Cardiac septum (tissue), 1 donor: ENCODE results near the gene RB1. TPM values are rescaled to one million over a fixed set of nuclear protein-coding genes. Genes with fewer than 3 reads are reported as not detected.
"Not testable (repeated sequence)": the region's sequence is repeated elsewhere in the genome, so short reads cannot be mapped to it uniquely, and the experiment has no call there.

Experiments
- DNase-seq: peaks from one replicate; pipeline ENCODE4 v3.0.0-alpha.2; 2020; ENCODE audit warnings: low spot score
- intact Hi-C: fragments of 100-400 bp; cut with DNase I; formaldehyde crosslinking; loops from one replicate; pipeline ENCODE4 v1.14.0; 2022
- total RNA-seq: library from RNA; stranded (reverse); fragmentation: NEBNext Ultra II Directional; extraction: Animal tissue kit (Norgen Biotek cat#: 25700); gene quantifications from one replicate; pipeline ENCODE4 v1.2.1, GENCODE V29; 2021
- donor health status: DM: no; HTN: no; CAD: no.

The RB1 gene
- total RNA-seq, 1 donor from 2014 or later, result 27.6 TPM

DNA sequence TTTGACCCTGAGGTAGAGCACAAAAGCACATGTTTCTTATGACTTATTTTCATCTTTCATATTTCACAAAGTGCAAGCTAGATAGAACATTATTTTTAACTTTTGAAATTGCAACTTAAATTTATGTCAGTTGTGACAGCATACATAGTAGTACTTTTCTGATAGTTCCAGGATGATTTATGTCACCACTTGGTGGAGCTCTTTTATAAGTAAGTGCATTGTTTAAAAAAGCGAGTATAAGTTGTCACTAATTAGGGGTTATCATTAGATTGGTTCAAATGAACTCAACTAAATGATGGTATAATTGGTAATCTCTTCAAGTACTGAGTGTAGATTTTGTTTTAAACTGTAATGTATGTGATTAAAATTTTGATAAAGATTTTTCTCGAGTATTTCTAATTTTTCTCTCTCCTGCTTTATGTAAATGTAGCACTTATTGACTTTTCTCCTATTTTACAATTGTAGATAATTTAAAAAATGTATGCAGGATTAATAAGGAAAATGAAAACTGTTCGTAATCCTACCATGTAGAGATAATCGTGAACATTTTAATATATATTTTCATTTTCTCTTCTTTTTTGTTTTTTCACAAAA lies 31.1 kb downstream of the RB1 start:
- intact Hi-C loops, result loop anchor here (2.0 to 5.0 kb wide), 2 partner anchors 78 to 246 kb away; partner anchors contain the start of gene LPAR6
- DNase-seq, result no peak

- intact Hi-C loops, DNase-seq: not testable (repeated sequence)
Observed at GRCh38 chr13:48339198-48339597, 35.6 kb downstream of the RB1 start.

- intact Hi-C loops, result no loop called here
- no peak for DNase-seq
Observed at GRCh38 chr13:48344264-48344663, 40.7 kb downstream of the RB1 start.

DNA sequence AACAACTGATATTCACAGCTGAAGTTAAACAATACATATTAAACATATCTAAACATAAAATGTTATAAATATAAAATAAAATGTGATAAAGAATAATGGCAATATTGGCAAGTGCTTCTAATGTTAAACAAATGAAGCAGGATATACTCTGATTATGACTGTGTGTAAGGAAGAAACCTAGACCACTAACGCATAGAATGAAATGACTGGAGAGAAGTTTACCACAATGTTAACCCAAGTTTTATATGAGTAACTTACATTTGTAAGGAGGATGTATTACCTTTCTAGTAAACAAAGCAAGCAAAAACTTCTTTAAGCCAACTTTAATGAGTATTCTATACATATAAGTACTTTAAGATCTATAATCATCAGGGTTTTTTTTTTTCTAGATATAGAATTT lies 43.0 kb downstream of the RB1 start:
- intact Hi-C loops, result no loop called here
- DNase-seq, result no peak

- intact Hi-C loops, result no loop called here
- DNase-seq, result no peak
Observed at GRCh38 chr13:48349525-48349924, 46.0 kb downstream of the RB1 start.

GRCh38 chr13:48353590-48353989 lies 50.0 kb downstream of the RB1 start:
- intact Hi-C loops, result no loop called here
- DNase-seq, result no peak

- DNase-seq, intact Hi-C loops: not testable (repeated sequence)
Observed at GRCh38 chr13:48355524-48355923, 52.0 kb downstream of the RB1 start.

DNA sequence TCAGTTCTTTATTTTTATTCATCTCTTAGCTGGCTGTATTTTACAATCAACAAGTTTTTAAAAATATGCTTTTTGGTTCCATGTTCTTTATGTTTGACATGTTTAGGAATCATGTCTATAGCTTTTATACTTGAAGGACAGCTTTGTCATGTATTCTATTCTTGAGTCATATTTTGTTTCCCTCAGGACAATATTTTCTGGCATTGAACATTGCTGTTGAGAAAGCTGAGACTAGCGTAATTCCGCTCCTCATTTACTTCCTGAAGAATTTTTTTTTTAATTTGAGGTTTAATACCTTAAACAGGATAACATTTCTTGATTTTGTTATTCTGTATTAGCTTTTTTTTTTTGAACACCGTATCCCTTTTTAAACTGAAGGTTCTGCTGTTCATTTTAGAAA lies 53.2 kb downstream of the RB1 start:
- no peak for DNase-seq
- intact Hi-C loops, result no loop called here

DNA sequence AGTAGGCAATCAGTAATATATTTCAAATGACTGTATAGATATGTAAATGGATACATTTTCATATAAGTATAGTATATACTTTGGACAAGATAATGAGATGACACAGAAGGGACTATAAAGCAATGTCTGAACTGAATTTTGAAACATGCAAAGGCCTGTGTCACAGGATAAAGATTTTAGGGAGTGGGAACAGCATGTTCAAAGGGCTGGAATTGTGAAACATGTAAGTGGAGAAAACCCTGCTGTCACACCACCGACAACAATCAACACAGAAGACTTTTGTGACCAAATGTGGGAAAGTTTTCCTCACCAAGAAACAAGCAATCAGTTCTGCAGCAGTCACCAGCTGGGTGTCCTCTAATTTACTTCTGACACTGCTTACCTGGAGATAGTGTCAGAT lies 66.4 kb downstream of the RB1 start:
- no peak for DNase-seq
- intact Hi-C loops, result no loop called here

- intact Hi-C loops, result no loop called here
- no peak for DNase-seq
Observed at GRCh38 chr13:48370815-48371214, 67.3 kb downstream of the RB1 start.

DNA sequence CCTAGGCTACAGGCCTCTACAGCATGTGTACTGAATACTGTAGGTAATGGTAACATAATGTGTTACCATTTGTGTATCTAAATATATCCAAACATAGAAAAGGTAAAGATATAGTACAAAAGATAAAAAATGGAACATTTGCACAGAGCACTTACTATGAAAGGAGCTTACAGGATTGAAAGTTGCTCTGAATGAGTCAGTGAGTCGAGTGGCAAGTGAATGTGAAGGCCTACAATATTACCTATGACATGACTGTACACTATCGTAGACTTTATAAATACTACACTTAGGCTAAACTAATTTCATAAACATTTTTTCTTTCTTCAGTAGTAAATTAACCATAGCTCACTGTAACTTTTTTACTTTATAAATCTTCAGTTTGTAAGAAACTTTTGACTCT lies 74.3 kb downstream of the RB1 start:
- no peak for DNase-seq
- intact Hi-C loops, result no loop called here

DNA sequence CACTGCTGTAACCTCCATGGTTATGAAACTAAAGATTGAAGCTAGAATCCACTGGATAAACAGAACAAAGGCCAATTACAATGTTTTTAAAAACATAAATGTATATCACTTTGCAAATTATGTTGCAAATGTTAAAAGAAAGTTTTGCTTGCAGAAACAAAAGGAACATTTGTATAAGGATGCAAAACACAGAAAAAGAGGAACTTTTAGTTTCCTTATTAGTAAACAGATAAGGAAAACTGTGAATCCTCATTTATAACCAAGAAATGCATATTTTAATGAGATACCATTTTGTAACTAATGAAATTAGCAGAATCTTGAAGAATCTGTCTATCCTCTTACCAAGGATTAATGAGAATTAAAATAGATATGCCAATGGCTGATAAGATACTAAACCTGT lies 77.0 kb downstream of the RB1 start:
- DNase-seq, result no peak
- intact Hi-C loops, result no loop called here

- intact Hi-C loops, result loop anchor here (1.0 kb wide), 1 partner anchor 9 kb away; no protein-coding TSS in a partner anchor
Observed at GRCh38 chr13:48383384-48383783, 79.8 kb downstream of the RB1 start.

DNA sequence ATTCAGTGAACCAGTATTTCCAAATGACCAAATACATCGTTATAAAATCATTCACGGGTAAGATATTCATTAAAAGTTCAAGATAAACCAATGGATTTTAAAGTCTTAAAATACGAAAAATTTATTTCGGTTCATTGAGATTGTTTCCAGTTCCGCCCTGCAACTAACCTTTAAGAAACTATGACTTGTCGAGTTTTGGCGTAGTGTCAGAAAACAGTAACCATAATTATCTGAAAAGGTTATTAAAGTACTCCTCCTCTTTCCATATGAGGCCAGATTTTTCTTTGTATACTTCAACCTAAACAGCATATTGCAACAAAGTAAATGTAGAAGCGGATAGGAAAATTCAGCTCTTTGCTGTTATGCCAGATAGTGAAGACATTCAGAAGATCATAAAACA lies 83.3 kb downstream of the RB1 start:
- intact Hi-C loops, result no loop called here
- no peak for DNase-seq

More at GRCh38 chr13:48383384-48383783, 79.8 kb downstream of the RB1 start:
- DNase-seq, result no peak

DNA sequence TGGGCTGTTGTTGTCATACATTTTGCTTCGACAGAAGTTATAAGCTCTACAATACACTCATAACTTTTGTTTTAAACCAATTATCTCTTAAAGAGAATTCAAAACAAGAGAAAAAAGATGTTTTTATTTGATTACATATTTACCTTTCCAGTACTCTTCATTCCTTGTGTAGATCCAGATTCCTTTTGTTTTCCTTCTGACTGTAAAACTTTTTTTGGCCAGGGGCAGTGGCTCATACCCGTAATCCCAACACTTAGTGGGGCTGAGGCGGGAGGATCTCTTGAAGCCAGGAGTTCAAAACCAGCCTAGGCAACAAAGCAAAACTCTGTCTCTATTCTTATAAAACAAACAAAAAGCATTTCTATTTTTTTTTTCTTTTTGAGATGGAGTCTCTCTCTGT lies 87.7 kb downstream of the RB1 start:
- DNase-seq, result no peak
- intact Hi-C loops, result no loop called here

GRCh38 chr13:48393030-48393697 lies 89.6 kb downstream of the RB1 start:
- intact Hi-C loops, result no loop called here
- DNase-seq, result no peak

- no peak for DNase-seq
- intact Hi-C loops, result no loop called here
Observed at GRCh38 chr13:48393698-48394085, 90.1 kb downstream of the RB1 start.

DNA sequence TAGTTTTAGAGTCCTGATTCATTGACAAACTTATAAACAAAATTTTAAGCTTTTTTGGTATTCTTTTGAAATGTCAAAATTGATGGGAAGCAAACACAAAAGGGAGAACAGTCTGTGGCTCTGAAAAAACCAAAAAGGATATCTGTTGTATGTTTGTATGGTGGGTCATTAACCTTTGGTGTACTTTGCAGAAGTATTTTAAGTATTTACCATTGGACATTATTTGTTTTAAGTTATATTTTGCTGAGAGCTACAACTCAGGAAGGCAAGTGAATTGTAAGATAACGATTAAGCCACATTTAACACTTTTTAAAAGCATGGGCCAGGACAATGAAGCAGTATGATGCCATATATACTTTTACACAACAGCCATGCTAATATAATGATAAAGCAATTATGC lies 94.2 kb downstream of the RB1 start:
- DNase-seq, result no peak
- intact Hi-C loops, result no loop called here

- DNase-seq, result no peak
- intact Hi-C loops, result no loop called here
Observed at GRCh38 chr13:48398450-48399095, 95.0 kb downstream of the RB1 start.

DNA sequence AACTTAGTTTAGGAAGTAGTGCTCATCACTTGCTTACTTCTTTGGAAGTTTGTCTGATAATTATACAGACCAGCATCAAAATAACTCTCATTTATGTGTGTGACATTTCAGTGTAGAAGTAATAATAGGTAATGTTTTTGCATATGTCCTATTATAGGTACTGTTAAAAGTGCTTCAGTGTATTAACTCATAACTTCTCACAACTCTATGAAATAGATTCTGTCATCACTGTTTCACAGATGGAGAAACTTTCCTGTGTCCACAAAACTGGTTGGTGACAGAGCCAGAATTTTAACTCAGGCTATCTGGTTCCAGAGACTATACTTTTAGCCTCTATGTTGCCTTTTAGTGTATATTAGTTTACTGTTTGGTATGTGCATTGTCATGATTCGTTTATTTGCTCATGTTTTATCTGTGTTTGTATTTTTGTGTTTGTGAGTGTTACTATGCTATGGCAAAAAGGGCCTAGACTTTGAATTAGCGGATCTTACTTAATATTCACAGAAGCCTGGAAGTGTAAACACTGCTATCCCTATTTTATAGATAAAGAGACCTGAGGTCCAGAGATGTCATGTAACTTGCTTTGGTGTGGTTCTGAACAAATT lies 96.6 kb downstream of the RB1 start:
- intact Hi-C loops, result loop anchor here (5.0 kb wide), 1 partner anchor 177 kb away; no protein-coding TSS in a partner anchor
- no peak for DNase-seq
